Measurements from ENCODE around the gene C1orf35. TPM values are rescaled to one million over a fixed set of nuclear protein-coding genes. Genes with fewer than 3 reads are reported as not detected.
A peak's percentile ranks its signal among the peaks of the same experiment; 100 is the strongest.

C1orf35 gene
- total RNA-seq, 1 donor from 2014 or later, result 16.5 TPM

DNA sequence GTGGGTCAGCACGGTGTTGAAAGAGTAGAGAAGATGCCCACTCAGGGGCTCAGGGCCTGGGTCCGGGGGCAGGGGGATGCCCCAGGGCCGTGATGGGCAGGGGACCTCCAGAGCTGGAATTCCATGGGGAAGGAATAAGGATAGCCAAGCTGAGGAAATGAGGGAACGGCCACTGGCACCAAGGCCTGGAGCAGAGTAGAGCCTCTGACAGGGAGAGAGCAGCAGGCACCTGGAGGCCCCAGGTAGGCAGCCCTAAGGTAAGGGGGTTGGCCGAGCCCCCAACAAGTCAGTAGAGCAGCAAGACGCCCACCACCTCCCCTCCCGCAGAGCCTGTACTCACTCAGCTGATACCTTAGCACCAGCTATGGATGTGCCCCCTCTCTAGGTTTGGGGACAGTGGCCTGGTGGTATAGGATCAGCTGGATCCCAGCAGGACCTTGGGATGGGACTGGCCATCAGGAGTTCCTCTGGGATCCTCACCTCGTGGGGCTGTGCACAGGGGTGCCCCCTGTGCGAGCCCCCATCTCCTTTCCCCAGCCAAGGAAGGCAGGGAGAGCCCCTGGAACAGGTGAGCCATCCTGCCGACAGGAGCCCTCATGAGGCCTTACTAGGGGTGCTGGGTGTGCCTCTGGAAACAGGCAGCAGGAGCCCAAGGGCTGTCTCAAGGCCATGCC, 41.6 kb downstream of the C1orf35 start:
- Histone ChIP-seq H3K27me3 (ENCODE audit: control insufficient read depth, insufficient read depth, low read length) (peaks cover 36% of the 10 kb centered on the region), H3K4me3 (ENCODE audit: low read depth, low read length) (no peak overlapping the region), H3K36me3 (ENCODE audit: control insufficient read depth, insufficient read depth, low read length) (no peaks in the 10 kb centered on the region)
- no peak for DNase-seq (ENCODE audit: low read depth)
- TF ChIP-seq, protein P1, sequence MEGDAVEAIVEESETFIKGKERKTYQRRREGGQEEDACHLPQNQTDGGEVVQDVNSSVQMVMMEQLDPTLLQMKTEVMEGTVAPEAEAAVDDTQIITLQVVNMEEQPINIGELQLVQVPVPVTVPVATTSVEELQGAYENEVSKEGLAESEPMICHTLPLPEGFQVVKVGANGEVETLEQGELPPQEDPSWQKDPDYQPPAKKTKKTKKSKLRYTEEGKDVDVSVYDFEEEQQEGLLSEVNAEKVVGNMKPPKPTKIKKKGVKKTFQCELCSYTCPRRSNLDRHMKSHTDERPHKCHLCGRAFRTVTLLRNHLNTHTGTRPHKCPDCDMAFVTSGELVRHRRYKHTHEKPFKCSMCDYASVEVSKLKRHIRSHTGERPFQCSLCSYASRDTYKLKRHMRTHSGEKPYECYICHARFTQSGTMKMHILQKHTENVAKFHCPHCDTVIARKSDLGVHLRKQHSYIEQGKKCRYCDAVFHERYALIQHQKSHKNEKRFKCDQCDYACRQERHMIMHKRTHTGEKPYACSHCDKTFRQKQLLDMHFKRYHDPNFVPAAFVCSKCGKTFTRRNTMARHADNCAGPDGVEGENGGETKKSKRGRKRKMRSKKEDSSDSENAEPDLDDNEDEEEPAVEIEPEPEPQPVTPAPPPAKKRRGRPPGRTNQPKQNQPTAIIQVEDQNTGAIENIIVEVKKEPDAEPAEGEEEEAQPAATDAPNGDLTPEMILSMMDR (IDR thresholded peaks at IDR 0.05; ENCODE audit: insufficient read depth, low read length, poor library complexity, severe bottlenecking), result no peak

DNA sequence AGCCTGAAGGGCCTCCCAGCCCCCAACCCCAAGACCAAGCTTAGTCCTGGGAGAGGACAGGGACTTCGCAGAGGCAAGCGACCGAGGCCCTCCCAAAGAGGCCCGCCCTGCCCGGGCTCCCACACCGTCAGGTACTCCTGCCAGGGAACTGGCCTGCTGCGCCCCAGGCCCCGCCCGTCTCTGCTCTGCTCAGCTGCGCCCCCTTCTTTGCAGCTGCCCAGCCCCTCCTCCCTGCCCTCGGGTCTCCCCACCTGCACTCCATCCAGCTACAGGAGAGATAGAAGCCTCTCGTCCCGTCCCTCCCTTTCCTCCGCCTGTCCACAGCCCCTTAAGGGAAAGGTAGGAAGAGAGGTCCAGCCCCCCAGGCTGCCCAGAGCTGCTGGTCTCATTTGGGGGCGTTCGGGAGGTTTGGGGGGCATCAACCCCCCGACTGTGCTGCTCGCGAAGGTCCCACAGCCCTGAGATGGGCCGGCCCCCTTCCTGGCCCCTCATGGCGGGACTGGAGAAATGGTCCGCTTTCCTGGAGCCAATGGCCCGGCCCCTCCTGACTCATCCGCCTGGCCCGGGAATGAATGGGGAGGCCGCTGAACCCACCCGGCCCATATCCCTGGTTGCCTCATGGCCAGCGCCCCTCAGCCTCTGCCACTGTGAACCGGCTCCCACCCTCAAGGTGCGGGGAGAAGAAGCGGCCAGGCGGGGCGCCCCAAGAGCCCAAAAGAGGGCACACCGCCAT, 42.5 kb downstream of the C1orf35 start:
- no peaks in the 10 kb centered on the region for H3K36me3 ChIP-seq (ENCODE audit: control insufficient read depth, insufficient read depth, low read length)
- TF ChIP-seq, protein P1 (IDR thresholded peaks at IDR 0.05; ENCODE audit: insufficient read depth, low read length, poor library complexity, severe bottlenecking), result peak; percentile 23
- H3K4me3 ChIP-seq (ENCODE audit: low read depth, low read length), result peak overlapping the region; percentile 29
- no peak for DNase-seq (ENCODE audit: low read depth)
- peaks cover 32% of the 10 kb centered on the region for H3K27me3 ChIP-seq (ENCODE audit: control insufficient read depth, insufficient read depth, low read length)

DNA sequence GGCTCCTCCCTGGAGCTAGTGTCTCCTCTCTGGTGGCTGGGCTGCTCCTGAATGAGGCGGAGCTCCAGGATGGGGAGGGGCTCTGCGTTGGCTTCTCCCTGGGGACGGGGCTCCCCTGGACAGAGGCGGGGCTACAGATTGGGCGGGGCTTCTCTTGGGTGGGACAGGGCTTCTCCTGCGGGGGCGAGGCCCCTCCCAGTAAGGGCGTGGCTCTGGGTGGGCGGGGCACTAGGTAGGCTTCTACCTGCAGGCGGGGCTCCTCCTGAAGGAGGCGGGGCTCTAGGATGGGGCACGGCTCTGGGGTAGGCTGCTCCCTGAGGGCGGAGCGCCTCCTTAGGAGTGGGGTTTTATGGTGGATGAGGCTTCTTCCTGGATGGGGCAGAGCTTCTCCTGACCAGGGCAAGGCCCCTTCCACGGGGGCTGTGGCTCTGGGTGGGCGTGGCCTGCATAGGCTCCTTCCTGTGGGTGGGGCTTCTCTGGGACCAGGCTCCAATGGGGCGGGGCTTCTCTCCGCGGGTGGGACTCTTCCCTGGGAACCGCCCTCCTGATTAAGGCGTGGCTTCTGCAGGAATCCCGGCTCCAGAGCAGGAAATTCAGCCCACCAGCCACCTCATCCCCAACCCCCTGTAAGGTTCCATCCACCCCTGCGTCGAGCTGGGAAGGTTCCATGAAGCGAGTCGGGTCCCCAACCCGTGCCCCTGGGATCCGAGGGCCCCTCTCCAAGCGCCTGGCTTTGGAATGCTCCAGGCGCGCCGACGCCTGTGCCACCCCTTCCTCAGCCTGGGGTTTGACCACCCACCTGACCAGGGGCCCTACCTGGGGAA, 43.3 kb downstream of the C1orf35 start:
- no peaks in the 10 kb centered on the region for H3K36me3 ChIP-seq (ENCODE audit: control insufficient read depth, insufficient read depth, low read length)
- no peak for DNase-seq (ENCODE audit: low read depth)
- TF ChIP-seq, protein P1 (IDR thresholded peaks at IDR 0.05; ENCODE audit: insufficient read depth, low read length, poor library complexity, severe bottlenecking), result no peak
- peaks cover 32% of the 10 kb centered on the region for H3K27me3 ChIP-seq (ENCODE audit: control insufficient read depth, insufficient read depth, low read length)
- H3K4me3 ChIP-seq (ENCODE audit: low read depth, low read length), result peak overlapping the region; percentile 29

DNA sequence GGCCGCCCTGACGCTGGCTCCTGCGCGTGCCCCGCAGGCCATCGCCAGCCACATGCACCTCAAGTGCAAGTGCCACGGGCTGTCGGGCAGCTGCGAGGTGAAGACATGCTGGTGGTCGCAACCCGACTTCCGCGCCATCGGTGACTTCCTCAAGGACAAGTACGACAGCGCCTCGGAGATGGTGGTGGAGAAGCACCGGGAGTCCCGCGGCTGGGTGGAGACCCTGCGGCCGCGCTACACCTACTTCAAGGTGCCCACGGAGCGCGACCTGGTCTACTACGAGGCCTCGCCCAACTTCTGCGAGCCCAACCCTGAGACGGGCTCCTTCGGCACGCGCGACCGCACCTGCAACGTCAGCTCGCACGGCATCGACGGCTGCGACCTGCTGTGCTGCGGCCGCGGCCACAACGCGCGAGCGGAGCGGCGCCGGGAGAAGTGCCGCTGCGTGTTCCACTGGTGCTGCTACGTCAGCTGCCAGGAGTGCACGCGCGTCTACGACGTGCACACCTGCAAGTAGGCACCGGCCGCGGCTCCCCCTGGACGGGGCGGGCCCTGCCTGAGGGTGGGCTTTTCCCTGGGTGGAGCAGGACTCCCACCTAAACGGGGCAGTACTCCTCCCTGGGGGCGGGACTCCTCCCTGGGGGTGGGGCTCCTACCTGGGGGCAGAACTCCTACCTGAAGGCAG, 44.0 kb downstream of the C1orf35 start:
- TF ChIP-seq, protein P1 (IDR thresholded peaks at IDR 0.05; ENCODE audit: insufficient read depth, low read length, poor library complexity, severe bottlenecking), result no peak
- no peak overlapping the region for H3K4me3 ChIP-seq (ENCODE audit: low read depth, low read length)
- DNase-seq (ENCODE audit: low read depth), result no peak
- H3K27me3 ChIP-seq (ENCODE audit: control insufficient read depth, insufficient read depth, low read length), result peaks cover 32% of the 10 kb centered on the region
- no peaks in the 10 kb centered on the region for H3K36me3 ChIP-seq (ENCODE audit: control insufficient read depth, insufficient read depth, low read length)

DNA sequence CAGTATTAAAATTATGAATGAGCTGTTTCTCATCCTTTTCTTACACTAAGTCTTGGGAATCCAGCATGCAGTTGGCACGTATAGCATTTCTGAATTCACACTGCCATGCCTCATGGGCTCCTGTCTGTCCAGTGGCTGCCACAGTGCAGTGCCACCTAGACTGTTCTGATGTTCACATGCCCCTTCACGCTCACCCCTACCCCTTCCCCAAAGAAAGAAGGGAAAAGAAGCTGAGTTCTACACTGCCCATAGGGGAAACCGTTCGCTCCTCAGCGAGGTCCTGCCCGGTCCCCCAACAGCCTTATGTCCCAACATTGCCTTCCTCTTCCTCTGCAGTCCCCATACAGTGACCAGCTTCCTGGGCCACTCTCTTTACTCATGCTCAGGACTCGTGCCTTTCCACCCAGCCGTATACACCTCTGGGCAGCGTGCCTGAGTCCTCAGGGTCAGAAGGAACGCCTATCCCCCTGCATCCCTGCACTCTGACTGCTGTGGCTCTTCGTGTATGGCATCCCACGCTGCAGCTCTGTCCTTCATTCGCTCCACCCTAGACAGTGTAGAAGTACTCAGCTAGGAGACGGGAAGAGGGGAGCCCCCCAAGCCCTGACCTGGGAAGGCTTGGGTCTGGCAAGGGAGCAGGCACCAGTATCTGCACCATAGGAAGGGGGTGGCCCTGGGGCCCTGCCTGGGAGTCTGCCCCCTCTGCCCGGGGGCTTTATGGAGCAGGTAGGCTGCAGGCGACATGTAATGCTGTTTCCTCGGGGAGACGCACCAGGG, 44.8 kb downstream of the C1orf35 start:
- TF ChIP-seq, protein P1 (IDR thresholded peaks at IDR 0.05; ENCODE audit: insufficient read depth, low read length, poor library complexity, severe bottlenecking), result no peak
- Histone ChIP-seq H3K4me3 (ENCODE audit: low read depth, low read length) (no peak overlapping the region), H3K27me3 (ENCODE audit: control insufficient read depth, insufficient read depth, low read length) (peaks cover 32% of the 10 kb centered on the region), H3K36me3 (ENCODE audit: control insufficient read depth, insufficient read depth, low read length) (no peaks in the 10 kb centered on the region)
- no peak for DNase-seq (ENCODE audit: low read depth)
